Upper lobe of right lung (tissue), 1 donor: ENCODE results near the gene PGS1. TPM values are rescaled to one million over a fixed set of nuclear protein-coding genes. Genes with fewer than 3 reads are reported as not detected.
A peak's percentile ranks its signal among the peaks of the same experiment; 100 is the strongest.

ENCODE experiments used
- ATAC-seq: fragments of 200-7000 bp; cut with Tn5 transposase; one replicate; pipeline ENCODE4 v1.9.1; 2020; ENCODE audit warnings: mild to moderate bottlenecking, moderate library complexity
- DNase-seq: peaks from one replicate; pipeline ENCODE4 v3.0.0-alpha.2; 2020
- H3K27ac ChIP-seq: fragments of 200-600 bp; one replicate; pipeline ENCODE4 v1.8.0; 2022
- H3K27me3 ChIP-seq: fragments of 200-600 bp; one replicate; pipeline ENCODE4 v1.8.0; 2022; ENCODE audit warnings: mild to moderate bottlenecking
- H3K36me3 ChIP-seq: fragments of 200-600 bp; one replicate; pipeline ENCODE4 v1.8.0; 2022
- H3K4me1 ChIP-seq: fragments of 200-600 bp; one replicate; pipeline ENCODE4 v1.8.0; 2022
- H3K4me3 ChIP-seq: fragments of 200-600 bp; one replicate; pipeline ENCODE4 v1.8.0; 2022; ENCODE audit warnings: mild to moderate bottlenecking
- H3K9me3 ChIP-seq: fragments of 200-600 bp; one replicate; pipeline ENCODE4 v1.8.0; 2022
- intact Hi-C: fragments of 100-400 bp; cut with DNase I; formaldehyde crosslinking; loops from one replicate; pipeline ENCODE4 v1.11.0; 2022
- total RNA-seq: library from RNA; stranded (reverse); fragmentation: NEBNext Ultra II Directional; extraction: Animal tissue kit (Norgen Biotek cat#: 25700); gene quantifications from one replicate; pipeline ENCODE4 v1.2.1, GENCODE V29; 2021
- TF ChIP-seq, protein P1 (sequence below): fragments of 200-600 bp; IDR thresholded peaks from one replicate; pipeline ENCODE4 v1.8.0; 2022; ENCODE audit warnings: antibody characterized with exemption
- donor health status: DM: no; HTN: yes; CAD: no; lungs with severe emphysema.

PGS1 gene
- total RNA-seq, 1 donor from 2014 or later = 95.5 TPM

GRCh38 chr17:78449983-78450595 is 71.6 kb downstream of the PGS1 start:
- Histone ChIP-seq H3K4me1 (no peaks in the 10 kb centered on the region), H3K27ac (no peak overlapping the region), H3K4me3 (no peak overlapping the region), H3K9me3 (no peaks in the 10 kb centered on the region), H3K27me3 (no peaks in the 10 kb centered on the region), H3K36me3 (no peaks in the 10 kb centered on the region)
- TF ChIP-seq, protein P1, sequence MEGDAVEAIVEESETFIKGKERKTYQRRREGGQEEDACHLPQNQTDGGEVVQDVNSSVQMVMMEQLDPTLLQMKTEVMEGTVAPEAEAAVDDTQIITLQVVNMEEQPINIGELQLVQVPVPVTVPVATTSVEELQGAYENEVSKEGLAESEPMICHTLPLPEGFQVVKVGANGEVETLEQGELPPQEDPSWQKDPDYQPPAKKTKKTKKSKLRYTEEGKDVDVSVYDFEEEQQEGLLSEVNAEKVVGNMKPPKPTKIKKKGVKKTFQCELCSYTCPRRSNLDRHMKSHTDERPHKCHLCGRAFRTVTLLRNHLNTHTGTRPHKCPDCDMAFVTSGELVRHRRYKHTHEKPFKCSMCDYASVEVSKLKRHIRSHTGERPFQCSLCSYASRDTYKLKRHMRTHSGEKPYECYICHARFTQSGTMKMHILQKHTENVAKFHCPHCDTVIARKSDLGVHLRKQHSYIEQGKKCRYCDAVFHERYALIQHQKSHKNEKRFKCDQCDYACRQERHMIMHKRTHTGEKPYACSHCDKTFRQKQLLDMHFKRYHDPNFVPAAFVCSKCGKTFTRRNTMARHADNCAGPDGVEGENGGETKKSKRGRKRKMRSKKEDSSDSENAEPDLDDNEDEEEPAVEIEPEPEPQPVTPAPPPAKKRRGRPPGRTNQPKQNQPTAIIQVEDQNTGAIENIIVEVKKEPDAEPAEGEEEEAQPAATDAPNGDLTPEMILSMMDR = no peak
- no peak for DNase-seq
- ATAC-seq = no peak
- intact Hi-C loops = no loop called here

GRCh38 chr17:78450696-78451345 is 72.4 kb downstream of the PGS1 start:
- Histone ChIP-seq H3K9me3 (no peaks in the 10 kb centered on the region), H3K27me3 (no peaks in the 10 kb centered on the region), H3K27ac (no peak overlapping the region), H3K4me1 (no peaks in the 10 kb centered on the region), H3K36me3 (no peaks in the 10 kb centered on the region), H3K4me3 (no peak overlapping the region)
- ATAC-seq (peak; percentile 6), DNase-seq (no peak)
- intact Hi-C loops = no loop called here
- TF ChIP-seq, protein P1 = no peak

DNA sequence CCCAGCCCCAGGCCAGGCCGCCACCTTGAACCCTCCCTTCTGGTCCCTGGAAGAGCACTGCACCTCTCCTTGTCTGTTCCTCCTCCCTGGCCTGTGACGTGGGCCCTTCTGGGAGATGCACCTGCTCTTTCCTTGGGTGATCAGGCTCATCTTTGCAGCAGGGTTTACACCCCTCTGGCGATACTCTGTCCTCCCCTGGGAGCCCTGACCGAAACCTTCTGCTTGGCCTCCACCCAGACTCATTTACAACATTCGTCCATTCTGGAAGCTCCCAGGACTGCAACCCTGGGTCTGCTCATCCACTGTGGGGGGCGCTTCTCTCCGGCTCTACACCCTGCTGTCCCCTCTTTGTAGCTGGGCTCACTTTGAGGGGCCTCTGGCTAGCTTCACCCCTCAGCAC is 73.3 kb downstream of the PGS1 start:
- H3K27me3 ChIP-seq = no peaks in the 10 kb centered on the region
- DNase-seq (no peak), ATAC-seq (no peak)
- no peaks in the 10 kb centered on the region for H3K36me3 ChIP-seq
- intact Hi-C loops = no loop called here
- H3K4me1 ChIP-seq = no peaks in the 10 kb centered on the region
- TF ChIP-seq, protein P1 = no peak
- no peak overlapping the region for H3K4me3 ChIP-seq
- no peaks in the 10 kb centered on the region for H3K9me3 ChIP-seq
- no peak overlapping the region for H3K27ac ChIP-seq

DNA sequence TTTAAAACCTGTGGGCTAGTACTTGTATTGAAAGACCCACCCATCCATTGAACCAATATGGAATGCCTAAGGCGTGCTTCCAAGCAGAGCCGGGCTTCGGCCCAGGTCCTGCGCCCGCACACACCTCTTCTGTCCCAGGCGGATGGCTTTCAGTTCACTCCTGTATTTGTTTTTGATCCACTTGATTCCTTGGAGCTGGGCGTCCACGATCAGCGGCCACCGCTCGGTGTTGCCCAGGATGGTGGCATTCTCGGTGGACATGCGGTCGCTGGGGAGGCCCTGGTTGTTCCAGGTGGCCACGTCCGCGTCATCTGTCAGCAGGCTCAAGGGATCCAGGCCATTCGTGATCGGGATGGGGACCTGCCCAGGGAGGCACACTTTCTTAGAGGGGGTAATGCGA is 75.9 kb downstream of the PGS1 start:
- no peaks in the 10 kb centered on the region for H3K9me3 ChIP-seq
- intact Hi-C loops = no loop called here
- no peaks in the 10 kb centered on the region for H3K36me3 ChIP-seq
- TF ChIP-seq, protein P1 = no peak
- ATAC-seq (no peak), DNase-seq (no peak)
- H3K4me3 ChIP-seq = no peak overlapping the region
- H3K27me3 ChIP-seq = no peaks in the 10 kb centered on the region
- no peak overlapping the region for H3K27ac ChIP-seq
- no peaks in the 10 kb centered on the region for H3K4me1 ChIP-seq

DNA sequence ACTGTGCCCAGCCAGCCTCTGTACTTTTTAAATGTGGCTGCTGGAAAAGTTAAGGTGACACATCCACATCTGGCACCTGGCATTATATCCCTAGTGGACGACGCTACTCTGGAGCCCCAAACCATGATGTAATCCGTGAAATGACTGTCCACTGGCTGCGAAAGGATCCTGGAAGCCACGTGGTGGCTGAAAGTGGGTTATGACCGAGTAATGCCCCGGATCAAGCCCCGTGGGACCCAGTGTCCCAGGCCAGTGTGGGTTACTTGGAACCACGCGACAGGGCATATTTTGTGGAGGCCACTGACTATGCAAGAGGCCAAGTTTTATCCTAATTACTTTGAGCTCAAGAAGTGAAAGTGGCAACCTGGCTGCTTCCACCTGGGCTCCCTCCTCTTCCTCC is 79.6 kb downstream of the PGS1 start:
- H3K36me3 ChIP-seq = no peaks in the 10 kb centered on the region
- DNase-seq (no peak), ATAC-seq (no peak)
- no peaks in the 10 kb centered on the region for H3K4me1 ChIP-seq
- no peaks in the 10 kb centered on the region for H3K27me3 ChIP-seq
- no peak overlapping the region for H3K4me3 ChIP-seq
- TF ChIP-seq, protein P1 = no peak
- H3K9me3 ChIP-seq = no peaks in the 10 kb centered on the region
- intact Hi-C loops = no loop called here
- H3K27ac ChIP-seq = no peak overlapping the region
